Astrocyte of the spinal cord (primary cell): ENCODE measurements around the gene RP9.
"Not testable (repeated sequence)": the region's sequence is repeated elsewhere in the genome, so short reads cannot be mapped to it uniquely, and the experiment has no call there.

ENCODE experiments used
- DNase-seq: peaks from one replicate; pipeline ENCODE4 v3.0.0; 2011; ENCODE audit warnings: low read depth, low spot score
- H3K4me3 ChIP-seq: 2 replicates; pipeline ENCODE4 v1.5.1; 2011; ENCODE audit warnings: low read depth, mild to moderate bottlenecking, low read length, moderate library complexity
- in situ Hi-C: cut with HindIII; loops from 2 replicates; pipeline ENCODE4 v1.10.0; 2017; ENCODE audit warnings: low sequenced_read_pairs
- TF ChIP-seq, protein P1 (sequence below): IDR thresholded peaks from 2 replicates; pipeline ENCODE4 v1.5.1; 2012; ENCODE audit warnings: low read depth, mild to moderate bottlenecking, low read length, inconsistent platforms

Gene RP9

DNA sequence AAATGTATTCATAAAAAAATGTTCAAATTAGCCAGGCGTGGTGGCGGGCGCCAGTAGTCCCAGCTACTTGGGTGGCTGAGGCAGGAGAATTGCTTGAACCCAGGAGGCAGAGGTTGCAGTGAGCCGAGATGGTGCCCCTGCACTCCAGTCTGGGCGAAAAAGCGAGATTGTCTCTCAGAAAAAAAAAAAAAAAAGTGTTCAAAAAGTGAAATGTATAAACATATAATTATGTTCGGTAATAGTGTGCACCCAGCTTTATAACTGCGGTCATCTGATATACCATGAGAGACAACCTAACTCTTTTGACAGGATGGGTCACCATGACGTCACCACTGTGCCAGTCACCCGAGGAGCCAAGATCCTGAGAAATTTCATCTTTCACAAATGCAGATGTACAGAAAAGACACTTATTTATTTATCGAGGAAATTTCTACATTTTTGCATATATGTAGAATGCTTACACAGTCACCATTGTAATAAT, 594 bp upstream of the RP9 start:
- H3K4me3 ChIP-seq = peak overlapping the region; percentile 44
- DNase-seq = no peak
- in situ Hi-C loops = no loop called here
- TF ChIP-seq, protein P1, sequence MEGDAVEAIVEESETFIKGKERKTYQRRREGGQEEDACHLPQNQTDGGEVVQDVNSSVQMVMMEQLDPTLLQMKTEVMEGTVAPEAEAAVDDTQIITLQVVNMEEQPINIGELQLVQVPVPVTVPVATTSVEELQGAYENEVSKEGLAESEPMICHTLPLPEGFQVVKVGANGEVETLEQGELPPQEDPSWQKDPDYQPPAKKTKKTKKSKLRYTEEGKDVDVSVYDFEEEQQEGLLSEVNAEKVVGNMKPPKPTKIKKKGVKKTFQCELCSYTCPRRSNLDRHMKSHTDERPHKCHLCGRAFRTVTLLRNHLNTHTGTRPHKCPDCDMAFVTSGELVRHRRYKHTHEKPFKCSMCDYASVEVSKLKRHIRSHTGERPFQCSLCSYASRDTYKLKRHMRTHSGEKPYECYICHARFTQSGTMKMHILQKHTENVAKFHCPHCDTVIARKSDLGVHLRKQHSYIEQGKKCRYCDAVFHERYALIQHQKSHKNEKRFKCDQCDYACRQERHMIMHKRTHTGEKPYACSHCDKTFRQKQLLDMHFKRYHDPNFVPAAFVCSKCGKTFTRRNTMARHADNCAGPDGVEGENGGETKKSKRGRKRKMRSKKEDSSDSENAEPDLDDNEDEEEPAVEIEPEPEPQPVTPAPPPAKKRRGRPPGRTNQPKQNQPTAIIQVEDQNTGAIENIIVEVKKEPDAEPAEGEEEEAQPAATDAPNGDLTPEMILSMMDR = no peak

DNA sequence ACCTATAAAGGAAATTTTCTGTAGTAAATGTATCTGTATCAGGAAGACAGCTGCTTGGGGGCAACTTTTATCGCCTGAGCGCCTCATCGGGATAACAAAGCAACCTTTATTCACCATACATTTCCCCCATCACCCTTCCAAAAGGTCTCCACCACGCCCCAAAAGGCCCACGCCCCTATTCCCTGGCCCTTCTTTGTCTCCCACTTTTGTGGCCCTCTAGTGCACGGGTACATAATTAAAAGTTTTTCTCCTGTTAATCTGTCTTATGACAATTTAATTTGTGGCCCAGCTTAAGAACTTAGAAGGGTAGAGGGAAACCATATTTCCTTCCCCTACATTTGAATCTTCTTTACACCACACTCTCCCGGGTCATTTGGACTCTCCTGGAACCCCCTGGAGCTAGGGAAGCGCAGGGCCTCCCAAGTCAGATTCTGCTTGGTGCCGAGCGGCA, 625 bp downstream of the RP9 start:
- peak overlapping the region; percentile 79 for H3K4me3 ChIP-seq
- DNase-seq = no peak
- TF ChIP-seq, protein P1 = peak; percentile 5
- in situ Hi-C loops = no loop called here

DNA sequence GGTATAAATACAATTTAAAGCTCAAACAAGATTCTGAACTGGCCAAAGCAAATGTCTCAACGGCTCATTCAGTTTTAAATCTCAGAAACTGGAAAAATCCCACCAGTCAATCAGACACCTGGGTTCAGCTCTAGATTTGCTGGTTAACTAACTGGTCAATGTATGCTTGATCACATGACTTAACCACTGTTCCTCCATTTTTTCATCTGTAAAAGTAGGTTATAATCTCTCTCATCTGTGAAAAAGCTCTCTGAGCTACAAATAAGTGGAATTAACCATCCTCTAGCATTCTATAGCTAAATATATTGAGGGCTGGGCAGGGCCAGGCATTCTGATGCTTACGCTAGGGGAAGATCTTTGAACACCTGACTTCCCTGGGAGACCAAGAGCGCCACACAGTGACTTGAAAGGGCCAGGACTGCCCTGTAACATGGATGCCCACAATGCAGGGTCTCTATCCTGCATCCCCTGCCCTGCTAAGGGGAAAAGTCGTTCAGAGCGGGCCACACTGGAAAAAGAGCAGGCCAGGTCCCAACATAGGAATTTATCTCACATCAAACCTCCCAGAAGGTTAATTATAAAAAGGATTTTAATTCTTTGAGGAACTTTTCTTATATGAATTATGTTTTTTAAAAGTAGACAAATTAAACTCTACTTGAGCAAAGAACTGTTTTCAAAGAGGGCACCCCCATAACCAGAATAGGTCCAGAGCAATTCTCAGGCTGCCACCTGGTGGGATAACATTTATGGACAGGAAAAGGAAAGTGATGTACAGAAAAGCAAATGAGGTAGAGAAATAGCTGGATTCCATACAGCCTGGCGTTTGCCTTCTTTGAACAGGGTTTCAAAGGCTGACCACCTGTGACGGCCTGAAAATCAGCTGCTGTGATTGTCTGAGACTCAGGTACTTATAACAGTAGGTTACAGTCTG, 1.8 kb downstream of the RP9 start:
- H3K4me3 ChIP-seq = peak overlapping the region; percentile 79
- TF ChIP-seq, protein P1 = peak; percentile 45
- peak; percentile 58 for DNase-seq

DNA sequence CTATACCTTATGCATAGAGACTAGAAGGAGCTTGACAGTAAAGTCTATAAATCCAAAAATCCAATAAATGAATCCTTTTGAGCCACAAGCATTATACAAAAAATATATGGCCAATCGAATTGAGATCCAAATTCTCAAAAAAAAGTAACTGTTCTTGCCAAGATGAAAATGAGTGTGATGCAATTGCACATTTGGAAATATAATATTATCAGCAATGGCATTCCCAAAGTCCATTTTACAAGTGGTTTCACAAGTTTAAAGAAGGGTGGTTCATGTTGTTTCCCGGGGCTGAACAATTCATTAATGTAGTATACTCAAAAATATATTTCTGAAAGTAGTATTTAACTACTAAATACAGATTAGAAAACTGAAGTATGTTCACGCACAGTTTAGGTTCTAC, 7.3 kb downstream of the RP9 start:
- no peak overlapping the region for H3K4me3 ChIP-seq
- in situ Hi-C loops = no loop called here
- DNase-seq = no peak
- TF ChIP-seq, protein P1 = no peak

More for the DNA sequence above, 1.8 kb downstream of the RP9 start:
- in situ Hi-C loops = no loop called here

DNA sequence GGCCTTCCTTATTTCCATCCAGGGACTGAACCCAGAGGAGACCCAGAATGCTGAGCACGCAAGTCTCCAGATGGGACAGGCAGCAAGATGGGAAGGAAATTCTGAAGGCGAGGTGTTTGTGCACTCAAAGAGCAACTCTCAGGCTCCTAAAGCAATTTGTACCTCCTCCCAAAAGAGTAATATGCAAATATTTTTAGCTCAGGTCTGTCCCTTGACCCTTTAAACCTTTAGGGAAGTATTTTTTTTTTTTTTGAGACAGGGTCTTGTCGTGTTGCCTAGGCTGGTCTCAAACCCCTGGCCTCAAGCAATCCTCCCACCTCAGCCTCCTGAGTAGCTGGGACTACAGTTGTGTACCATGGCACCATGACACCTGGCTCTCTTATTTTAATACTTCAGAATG, 8.4 kb downstream of the RP9 start:
- in situ Hi-C loops = no loop called here
- no peak for DNase-seq
- TF ChIP-seq, protein P1 = no peak
- H3K4me3 ChIP-seq = no peak overlapping the region

DNA sequence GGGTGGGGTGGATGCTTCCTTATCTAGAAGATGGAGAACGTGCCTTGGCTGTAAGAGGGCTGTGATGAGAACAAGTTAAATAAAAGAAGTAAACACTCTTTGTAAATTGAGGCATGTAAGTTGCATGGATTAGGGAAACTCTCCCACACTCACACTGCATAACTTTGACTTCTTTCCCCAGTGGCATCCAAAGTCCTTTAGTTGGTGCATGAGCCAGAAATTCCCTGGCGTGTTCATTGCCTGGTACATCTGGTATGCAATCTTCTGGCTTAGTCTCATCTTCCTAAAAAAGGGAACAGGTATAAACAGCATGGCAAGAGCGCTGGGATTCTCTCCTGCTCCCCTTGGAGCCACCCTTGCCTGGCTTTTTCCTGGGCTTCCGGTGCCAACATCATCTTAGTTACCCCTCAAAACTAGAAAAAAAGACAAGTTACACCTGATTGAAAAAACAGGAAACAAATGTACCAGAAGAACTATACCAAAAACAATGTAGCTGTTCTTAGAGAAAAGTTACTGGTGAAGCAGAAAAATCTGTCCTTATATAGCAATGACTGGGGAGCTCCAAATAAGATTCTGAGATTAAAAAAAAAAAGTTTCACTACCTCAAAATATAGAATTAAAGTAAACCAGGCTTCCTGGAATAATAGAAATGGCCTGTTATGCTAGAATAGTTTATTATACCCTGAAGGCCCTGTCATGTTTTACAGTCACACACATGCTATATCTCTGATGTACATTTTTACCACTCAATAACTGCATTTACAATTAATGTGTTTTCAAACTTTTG, 9.9 kb downstream of the RP9 start:
- TF ChIP-seq, protein P1 = no peak
- no peak for DNase-seq
- H3K4me3 ChIP-seq = no peak overlapping the region
- in situ Hi-C loops = no loop called here

DNA sequence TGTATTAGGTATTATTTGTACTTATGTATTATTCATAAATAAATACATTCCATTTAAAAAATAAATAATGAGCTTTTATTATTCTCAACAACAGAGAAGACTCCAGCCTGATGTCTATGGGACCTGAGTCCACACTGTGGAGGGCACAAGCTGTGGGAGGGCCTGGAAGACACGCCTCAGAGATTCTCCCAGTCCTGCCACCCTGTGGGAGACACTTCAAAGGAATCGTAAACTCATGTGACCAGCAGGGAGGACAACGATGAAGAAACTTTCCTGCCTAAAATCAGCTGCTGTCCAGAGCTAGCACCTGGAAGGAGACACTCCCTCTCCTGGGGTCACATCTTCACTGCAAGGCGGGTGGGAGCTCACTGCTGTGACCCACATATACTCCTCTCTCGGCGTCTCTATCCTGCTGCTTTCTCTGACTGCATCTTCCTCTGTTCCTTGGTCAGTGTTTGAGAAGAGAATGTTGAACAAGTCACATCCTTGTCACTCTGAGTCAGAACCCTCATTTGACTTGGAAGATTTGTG, 14.4 kb downstream of the RP9 start:
- in situ Hi-C loops, H3K4me3 ChIP-seq, DNase-seq: not testable (repeated sequence)
